ENCODE measurements around the gene BMP8A.
"Not testable (repeated sequence)": the region's sequence is repeated elsewhere in the genome, so short reads cannot be mapped to it uniquely, and the experiment has no call there.

Gene BMP8A

DNA sequence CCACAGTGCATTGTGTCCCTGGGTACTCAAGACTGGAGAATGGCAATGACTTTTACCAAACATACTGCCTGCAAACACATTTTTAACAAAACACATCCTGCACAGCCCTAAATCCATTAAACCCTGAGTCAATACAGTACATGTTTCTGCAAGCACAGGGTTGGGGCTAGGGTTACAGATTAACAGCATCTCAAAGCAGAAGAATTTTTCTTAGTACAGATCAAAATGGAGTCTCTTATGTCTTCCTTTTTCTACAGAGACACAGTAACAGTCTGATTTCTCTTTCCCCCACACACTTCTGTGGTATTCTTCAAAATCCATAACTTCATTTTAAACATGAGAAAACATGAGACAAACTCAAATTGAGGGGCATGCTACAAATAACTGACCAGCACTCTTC lies 13.9 kb downstream of the BMP8A start:
- no peak for DNase-seq (ENCODE audit: low read depth in 1 of 2, low spot score in 1 of 2)

DNA sequence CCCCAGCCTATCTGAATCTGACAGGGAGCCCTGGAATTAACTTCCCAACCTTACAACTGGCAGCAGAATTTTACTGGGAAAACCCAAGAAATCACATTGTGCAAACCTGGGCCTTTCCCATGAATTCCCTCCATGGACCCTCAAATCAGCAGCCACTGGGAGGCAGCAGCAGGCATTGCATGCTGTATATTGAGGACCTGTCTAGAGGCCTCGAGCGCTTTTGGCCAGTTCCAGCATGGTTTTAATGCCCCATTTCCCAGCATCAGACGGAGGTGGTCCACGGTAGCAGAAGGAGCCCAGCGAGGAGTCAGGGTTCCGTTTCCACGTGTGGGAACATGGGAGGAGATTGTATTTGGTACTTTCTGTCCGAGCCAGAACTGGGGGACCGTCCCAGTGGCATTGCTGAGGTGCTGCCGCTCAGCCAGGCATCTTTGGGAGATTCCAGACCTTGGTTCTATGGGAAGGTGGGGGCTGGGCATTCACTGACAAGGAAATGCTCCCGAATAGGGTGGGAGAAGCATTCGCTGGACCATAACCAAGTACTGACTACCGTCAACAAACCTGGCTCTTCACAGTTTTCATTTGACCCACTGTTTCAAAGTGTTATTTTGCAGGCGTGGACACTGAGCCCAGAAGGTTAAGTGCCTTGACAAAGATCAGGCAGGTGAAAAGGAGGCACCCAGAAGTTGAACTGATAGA lies 15.9 kb downstream of the BMP8A start:
- DNase-seq (ENCODE audit: low read depth in 1 of 2, low spot score in 1 of 2), result no peak

DNA sequence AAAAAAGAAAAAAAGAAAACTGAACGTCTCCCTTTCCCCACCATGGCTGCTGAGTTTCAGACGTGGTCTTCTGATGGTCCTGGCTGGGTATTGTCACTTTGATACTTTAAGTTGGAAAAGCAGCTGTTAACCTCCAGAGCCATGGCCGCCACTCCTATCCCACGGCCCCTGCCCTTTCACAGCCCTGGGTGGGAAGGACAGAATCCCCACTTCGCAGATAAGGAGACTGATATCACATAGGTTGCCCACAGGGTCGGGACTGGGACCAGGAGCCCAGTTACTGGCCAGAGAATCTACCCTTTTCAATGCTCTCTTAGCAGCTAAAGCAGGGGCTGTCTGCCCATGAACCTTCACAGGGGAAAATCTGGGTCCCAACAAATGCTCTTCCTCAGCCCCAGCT lies 16.8 kb downstream of the BMP8A start:
- no peak for DNase-seq (ENCODE audit: low read depth in 1 of 2, low spot score in 1 of 2)

DNA sequence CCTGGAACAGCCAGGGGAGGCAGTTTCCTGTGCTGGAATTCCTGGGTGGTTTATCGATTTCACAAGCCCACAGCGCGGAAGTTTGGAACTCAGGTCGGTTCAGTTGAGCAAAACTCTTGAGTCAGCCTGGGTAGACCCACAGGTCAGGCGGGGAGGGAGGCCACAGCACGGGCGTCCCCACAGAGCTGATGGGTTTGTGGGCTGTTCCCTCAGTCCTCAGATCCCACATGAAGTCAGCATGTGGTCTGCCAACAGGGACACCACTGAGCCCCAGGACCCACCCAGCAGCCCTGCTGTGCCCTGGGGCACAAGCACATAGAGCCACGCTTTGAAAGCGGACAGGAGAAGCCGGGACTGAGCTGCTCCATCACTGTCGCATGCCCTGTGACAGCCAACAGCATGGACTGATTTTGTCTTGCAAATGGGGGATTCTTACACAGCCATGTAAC lies 17.4 kb downstream of the BMP8A start:
- DNase-seq (ENCODE audit: low read depth in 1 of 2, low spot score in 1 of 2), result no peak

DNA sequence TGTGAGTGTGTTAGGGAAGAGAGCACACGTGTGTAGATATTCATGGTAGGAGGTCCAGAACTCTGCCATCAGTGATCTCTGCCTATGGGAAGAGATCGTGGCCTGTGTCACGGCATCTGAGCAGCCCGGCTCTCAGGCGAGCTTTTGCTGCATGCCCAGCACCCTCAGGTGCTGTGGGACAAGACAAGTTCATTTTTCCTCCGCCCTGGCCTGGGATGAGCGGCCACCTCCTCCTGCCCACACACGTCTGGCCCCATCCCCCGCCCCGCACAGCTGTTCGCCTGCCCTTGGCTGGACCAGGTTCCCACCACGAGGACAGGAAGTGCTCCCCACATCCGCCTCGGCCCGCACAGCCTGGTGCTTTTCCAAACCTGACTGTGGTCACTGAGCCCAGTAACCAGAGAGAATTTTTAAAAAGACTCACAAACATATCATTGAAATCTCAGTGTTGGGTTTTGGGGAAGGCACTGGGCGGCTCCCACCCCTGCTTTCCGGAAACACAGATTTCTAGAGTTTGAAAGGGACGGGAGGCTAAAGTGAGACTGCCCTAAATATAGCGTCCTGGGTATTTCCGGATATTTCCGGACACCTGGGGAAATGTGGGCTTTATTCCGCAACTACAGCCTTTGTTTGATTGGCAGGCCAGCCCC lies 18.0 kb downstream of the BMP8A start:
- DNase-seq (ENCODE audit: low read depth in 1 of 2, low spot score in 1 of 2), result no peak

DNA sequence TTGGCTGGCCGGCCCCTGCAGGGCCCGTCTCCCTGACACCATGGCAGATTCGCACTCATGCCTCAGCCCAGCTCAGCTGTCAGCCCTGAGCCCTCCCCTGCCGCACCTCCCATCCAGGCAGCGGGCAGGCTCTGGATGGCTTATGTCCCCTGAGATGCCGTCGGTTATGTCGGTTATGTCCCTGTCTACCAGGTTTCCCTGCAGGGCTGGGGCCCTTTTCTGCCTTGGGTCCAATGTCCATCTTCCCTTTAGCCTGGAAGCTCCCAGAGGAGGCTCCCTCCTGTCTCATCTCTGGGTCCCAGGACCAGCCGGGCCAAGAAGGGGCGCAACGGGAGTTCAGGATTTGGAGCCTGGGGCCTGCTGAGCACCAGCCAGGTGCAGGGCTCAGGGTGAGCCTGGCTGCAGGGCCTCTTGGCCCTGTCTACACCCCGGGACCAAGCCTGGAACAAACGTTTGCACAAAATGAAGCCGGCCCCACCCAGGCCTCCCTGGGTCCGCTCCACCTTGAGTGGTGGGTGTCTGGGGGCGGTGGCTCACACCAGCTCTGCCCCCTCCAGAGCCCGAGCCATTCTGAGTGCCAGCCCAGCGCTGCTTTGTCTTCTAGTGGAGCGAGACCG lies 19.2 kb downstream of the BMP8A start:
- not testable (repeated sequence) for DNase-seq (ENCODE audit: low read depth in 1 of 2, low spot score in 1 of 2)

DNA sequence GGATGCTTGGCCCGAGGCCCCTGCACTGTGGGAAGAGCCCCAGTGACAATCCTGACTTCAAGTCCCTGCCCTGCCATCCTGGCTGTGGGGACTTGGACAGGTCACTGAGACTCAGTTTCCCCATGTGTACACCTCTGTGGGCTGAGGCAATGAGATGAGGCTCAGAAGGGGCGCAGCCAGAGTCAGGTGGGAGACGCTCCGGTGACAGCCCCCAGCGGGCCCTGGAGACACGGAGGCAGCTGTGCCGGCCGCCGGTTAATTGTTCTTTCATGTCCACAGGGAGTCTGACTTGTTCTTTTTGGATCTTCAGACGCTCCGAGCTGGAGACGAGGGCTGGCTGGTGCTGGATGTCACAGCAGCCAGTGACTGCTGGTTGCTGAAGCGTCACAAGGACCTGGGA lies 20.0 kb downstream of the BMP8A start:
- not testable (repeated sequence) for DNase-seq (ENCODE audit: low read depth in 1 of 2, low spot score in 1 of 2)

DNA sequence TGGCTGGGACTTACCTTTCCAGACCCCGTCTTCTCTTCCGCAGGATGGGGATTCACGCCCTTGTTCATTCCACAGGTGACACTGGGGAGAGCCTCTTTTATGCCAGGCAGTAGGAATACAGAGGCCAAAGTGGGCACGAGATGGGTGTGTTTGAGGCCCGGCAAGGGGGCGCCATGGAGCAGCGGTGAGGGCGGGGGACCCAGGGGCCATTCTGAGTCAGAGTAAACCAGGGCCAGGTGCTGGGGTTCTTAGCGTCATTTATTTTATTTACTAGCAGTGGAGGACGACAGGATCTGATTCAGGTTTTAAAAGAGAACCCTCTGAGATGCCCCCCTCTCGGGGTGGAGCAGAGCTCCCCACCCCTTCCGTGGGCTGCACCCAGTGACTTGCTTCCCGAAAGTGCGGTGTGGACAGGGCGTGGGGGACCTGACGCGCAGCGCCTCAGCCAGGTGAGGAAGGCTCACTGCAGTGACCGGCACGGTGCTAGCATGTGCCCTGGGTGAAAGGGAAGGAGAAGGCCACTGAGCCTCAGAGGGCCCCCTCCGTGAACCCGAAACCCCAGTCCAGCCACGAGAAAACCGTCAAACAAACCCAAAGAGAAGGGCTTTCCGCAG lies 20.9 kb downstream of the BMP8A start:
- DNase-seq (ENCODE audit: low read depth in 1 of 2, low spot score in 1 of 2), result not testable (repeated sequence)

DNA sequence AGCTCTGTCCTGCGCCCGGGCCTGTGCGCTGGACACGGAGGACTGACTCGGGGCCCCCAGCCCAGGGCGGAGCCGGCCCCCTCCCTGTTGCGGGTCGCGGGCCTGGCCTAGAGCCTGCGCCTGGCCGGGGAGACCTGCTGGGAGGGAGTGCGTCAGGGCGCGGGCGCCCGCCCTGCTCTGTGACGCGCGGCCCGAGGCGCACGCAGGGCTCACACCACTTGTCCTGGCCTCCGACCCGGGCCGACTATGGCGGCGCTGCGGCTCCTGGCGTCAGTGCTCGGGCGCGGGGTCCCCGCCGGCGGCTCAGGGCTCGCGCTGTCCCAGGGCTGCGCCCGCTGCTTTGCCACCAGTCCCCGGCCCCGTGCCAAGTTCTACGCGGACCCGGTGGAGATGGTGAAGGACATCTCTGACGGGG lies 23.3 kb downstream of the BMP8A start:
- DNase-seq (ENCODE audit: low read depth in 1 of 2, low spot score in 1 of 2), result not testable (repeated sequence)

DNA sequence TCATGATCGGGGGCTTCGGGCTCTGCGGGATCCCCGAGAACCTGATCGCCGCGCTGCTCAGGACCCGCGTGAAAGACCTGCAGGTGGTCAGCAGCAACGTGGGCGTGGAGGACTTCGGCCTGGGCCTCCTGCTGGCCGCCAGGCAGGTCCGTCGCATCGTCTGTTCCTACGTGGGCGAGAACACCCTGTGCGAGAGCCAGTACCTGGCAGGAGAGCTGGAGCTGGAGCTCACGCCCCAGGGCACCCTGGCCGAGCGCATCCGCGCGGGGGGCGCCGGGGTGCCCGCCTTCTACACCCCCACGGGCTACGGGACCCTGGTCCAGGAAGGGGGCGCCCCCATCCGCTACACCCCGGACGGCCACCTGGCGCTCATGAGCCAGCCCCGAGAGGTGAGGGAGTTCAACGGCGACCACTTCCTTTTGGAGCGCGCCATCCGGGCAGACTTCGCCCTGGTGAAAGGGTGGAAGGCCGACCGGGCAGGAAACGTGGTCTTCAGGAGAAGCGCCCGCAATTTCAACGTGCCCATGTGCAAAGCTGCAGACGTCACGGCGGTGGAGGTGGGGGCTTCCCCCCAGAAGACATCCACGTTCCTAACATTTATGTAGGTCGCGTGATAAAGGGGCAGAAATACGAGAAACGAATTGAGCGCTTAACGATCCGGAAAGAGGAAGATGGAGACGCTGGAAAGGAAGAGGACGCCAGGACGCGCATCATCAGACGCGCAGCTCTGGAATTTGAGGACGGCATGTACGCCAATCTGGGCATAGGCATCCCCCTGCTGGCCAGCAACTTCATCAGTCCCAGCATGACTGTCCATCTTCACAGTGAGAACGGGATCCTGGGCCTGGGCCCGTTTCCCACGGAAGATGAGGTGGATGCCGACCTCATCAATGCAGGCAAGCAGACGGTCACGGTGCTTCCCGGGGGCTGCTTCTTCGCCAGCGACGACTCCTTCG lies 24.0 kb downstream of the BMP8A start:
- DNase-seq (ENCODE audit: low read depth in 1 of 2, low spot score in 1 of 2), result not testable (repeated sequence)

DNA sequence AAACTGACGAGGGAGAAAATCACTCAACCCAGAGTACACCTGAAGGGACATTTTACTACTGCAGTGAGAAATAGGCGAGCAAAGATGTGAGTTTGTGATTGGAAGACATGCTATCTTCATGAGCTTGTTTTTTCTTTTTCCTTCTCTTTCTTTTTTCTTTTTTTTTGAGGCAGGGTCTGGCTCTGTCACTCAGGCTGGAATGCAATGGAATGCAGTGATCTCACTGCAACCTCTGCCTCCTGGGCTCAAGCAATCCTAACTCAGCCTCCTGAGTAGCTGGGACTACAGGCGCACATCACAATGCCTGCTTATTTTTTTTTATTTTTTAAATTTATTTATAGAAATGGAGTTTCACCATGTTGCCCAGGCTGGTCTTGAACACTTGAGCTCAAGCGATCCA lies 25.4 kb downstream of the BMP8A start:
- DNase-seq (ENCODE audit: low read depth in 1 of 2, low spot score in 1 of 2), result not testable (repeated sequence)

DNA sequence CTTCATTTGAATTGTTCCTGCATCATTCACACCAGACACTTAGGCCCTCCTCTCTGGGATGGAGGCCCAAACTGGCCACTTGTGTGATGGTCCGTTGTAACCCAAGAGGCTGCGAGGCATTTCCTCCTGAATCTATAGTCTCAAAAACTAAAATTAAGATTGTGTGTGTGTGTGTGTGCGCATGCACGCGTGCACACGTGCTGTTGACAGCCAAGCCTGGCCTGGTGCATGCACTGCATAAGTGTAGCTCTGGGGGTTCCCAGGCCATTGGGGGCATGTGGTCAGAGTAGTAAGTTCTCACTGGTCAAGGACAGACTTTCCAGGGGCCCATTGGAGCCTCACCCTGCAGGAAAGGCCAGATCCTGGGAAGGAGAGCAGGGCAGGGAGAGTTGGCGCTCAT lies 26.5 kb downstream of the BMP8A start:
- not testable (repeated sequence) for DNase-seq (ENCODE audit: low read depth in 1 of 2, low spot score in 1 of 2)

DNA sequence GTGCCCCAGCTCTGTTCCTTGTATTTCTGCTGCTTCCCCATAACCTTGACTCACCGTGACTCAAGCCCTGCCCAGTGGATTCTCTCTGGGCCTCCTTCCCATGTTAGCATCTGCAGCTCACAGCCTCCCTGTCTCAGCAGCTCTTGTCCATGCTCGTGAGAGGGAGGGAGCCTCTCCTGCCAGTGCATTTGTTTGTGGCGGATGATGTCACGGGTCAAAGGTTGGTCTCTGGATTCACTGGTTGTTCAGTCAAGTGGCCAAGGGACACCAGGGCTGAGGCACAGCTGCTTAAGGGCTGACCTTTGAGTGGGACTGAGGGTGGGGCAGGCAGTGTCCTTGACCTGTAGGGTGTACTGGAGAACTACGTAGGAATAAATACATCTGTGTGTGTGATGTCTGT lies 27.9 kb downstream of the BMP8A start:
- DNase-seq (ENCODE audit: low read depth in 1 of 2, low spot score in 1 of 2), result not testable (repeated sequence)

DNA sequence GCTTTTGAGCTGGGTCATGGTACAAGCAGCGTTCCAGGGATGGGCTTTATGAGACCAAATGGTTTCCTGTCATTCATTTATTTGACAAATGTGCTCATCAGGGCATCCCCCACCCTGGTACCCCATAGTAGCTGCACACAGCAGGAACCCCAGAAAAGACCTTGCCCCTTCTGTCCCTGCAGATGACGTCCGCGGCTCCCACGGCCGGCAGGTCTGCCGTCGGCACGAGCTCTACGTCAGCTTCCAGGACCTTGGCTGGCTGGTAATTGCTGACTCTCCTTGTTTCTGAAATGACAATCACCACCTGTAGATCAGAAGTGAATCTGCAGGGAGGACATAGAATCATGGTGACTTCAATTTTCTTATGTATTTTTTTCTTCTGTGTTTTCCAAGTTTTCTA lies 30.8 kb downstream of the BMP8A start:
- not testable (repeated sequence) for DNase-seq (ENCODE audit: low read depth in 1 of 2, low spot score in 1 of 2)

DNA sequence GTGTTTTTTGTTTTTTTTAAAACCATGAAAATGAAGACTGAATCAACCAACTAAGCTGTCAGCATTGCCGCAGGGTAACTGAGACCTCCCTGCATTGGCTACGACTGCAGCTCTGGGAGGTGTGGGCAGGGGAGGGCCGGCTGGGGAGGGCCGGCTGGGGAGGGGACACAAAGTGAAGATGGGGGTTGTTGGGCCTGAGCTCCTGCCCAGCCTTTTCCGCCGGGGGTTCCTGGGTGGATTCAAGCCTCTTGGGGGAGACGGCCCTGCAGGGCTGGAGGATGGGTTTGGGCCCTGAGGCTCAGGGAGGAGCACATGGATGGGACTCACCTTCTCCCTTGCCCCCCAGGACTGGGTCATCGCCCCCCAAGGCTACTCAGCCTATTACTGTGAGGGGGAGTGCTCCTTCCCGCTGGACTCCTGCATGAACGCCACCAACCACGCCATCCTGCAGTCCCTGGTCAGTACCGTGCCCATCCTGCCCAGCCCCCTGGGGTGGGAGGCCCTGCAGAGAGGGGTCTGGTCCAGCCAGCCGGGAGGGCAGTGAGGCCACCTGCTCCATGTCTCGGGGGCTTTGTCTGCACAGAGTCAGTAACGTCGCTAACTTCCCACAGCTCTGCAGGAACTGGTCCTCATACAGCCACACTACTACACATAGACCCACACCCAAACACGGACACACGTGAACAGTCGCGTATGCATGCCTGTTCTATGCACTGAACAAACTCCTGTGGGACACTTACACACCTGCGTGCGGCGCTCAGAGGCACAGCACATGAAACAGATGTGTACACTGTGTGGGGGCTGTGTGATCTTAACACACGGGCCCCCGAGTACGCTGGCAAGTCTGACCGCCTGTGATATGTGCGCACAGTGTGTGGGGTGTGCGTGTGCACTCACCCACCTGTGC lies 31.5 kb downstream of the BMP8A start:
- DNase-seq (ENCODE audit: low read depth in 1 of 2, low spot score in 1 of 2), result no peak

DNA sequence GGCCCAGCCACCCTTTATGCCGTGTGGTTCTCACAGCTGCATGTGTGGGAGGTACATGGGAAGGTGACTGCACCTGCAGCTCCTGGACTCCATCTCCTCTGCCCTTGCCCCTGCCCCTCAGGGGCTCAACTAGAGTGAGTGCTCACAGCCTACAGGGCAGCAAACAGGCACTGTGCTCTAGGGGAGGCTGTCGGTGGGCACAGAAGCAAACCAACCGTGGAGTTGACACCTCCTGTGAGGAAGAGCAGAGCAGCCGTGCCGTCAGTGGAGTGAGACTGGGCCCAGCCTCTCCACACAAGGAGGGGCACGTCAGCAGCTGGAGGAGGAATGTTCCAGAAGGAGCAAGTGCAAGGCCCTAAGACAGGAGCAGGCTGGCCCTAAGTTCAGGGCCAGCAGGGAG lies 32.7 kb downstream of the BMP8A start:
- DNase-seq (ENCODE audit: low read depth in 1 of 2, low spot score in 1 of 2), result no peak

DNA sequence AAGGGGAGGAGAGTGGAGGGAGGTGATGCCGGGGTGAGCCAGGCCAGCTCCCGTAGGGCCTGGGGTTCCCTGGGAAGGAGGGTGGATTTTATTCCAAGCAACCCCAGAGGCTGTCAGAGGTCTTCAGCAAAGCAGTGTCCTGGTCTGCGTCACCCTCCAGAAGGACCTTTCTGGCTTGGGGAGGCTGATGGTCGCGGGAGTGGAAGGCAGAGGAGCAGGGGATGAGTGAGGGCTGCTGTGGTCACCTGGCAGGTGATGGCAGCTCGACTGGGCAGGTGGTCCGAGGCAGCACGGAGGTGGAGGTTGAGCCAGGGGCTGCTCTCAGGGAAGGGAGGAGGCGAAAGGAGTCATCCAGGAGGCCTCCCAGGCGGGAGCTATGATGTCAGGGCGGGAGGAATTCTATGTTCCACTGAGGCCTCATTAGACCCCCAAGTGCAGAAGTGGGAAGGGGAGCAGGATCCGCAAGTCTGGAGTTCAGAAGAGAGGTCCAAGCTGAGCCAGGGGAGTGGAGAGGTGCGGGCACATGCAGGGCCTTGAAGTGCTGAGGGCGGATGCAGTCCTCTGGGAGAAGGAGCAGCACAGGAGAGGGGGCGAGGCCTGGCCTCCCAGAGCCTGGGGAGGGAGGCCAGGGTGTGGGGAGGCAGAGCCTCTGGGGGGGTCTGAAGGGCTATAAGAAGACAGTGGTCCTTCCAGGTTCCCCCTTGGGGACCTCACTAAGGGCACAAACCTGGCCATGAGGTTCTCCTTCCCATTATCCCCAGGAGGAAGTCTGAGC lies 33.3 kb downstream of the BMP8A start:
- DNase-seq (ENCODE audit: low read depth in 1 of 2, low spot score in 1 of 2), result no peak

DNA sequence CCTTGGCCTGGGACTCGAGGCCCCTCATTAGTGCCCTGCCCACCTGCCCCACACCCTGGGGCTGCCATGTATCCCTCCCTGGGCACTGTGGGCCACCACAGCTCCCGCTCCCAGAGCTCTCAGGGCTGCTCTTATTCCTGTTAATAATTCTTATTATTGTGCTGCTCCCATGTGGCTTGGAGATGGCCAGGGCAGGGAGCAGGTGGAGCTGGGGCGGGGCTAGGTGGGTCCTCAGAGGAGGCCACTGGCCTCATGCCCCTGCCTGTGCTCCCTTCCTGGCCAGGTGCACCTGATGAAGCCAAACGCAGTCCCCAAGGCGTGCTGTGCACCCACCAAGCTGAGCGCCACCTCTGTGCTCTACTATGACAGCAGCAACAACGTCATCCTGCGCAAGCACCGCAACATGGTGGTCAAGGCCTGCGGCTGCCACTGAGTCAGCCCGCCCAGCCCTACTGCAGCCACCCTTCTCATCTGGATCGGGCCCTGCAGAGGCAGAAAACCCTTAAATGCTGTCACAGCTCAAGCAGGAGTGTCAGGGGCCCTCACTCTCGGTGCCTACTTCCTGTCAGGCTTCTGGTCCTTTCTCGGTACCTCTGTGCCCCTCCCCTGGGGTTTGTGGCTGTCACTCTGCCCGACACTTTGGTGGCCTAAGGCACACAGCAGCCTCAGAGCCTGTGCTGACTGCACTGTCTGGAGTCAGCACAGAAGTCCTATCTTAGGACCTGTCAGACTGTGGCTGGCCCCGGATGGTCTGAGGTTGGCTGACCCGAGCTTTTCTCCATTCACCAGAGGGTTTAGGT lies 34.1 kb downstream of the BMP8A start:
- DNase-seq (ENCODE audit: low read depth in 1 of 2, low spot score in 1 of 2), result no peak
